ENCODE results near the gene TIRAP.

The TIRAP gene

GRCh38 chr11:126339073-126339862 lies 56.4 kb downstream of the TIRAP start:
- H3K4me3 ChIP-seq (replicated peaks; ENCODE audit: low read depth, low read length), result no peak overlapping the region
- DNase-seq (ENCODE audit: extremely low read depth, low read depth), result no peak
- TF ChIP-seq CTCF (IDR thresholded peaks at IDR 0.05; ENCODE audit: low read depth, low read length, missing control alignments), result no peak

GRCh38 chr11:126339863-126340434 lies 57.1 kb downstream of the TIRAP start:
- no peak overlapping the region for H3K4me3 ChIP-seq (replicated peaks; ENCODE audit: low read depth, low read length)
- DNase-seq (ENCODE audit: extremely low read depth, low read depth), result no peak
- TF ChIP-seq CTCF (IDR thresholded peaks at IDR 0.05; ENCODE audit: low read depth, low read length, missing control alignments), result no peak

- H3K4me3 ChIP-seq (replicated peaks; ENCODE audit: low read depth, low read length), result no peak overlapping the region
- DNase-seq (ENCODE audit: extremely low read depth, low read depth), result no peak
- no peak for TF ChIP-seq CTCF (IDR thresholded peaks at IDR 0.05; ENCODE audit: low read depth, low read length, missing control alignments)
Measured at GRCh38 chr11:126340960-126341606, 58.2 kb downstream of the TIRAP start.

GRCh38 chr11:126341760-126342161 lies 58.9 kb downstream of the TIRAP start:
- no peak overlapping the region for H3K4me3 ChIP-seq (replicated peaks; ENCODE audit: low read depth, low read length)
- peak; percentile 63 for DNase-seq (ENCODE audit: extremely low read depth, low read depth)
- no peak for TF ChIP-seq CTCF (IDR thresholded peaks at IDR 0.05; ENCODE audit: low read depth, low read length, missing control alignments)

GRCh38 chr11:126343051-126343450 lies 60.2 kb downstream of the TIRAP start:
- no peak overlapping the region for H3K4me3 ChIP-seq (replicated peaks; ENCODE audit: low read depth, low read length)
- TF ChIP-seq CTCF (IDR thresholded peaks at IDR 0.05; ENCODE audit: low read depth, low read length, missing control alignments), result no peak
- DNase-seq (ENCODE audit: extremely low read depth, low read depth), result no peak

All from HFF-Myc (cell line).